ENCODE results near the gene TMEM30A.

Gene TMEM30A

GRCh38 chr6:75261299-75261698 is 23.3 kb downstream of the TMEM30A start:
- no peak for DNase-seq

- DNase-seq, result no peak
These were observed 27.1 kb downstream of the TMEM30A start for GRCh38 chr6:75257343-75258087.

- no peak for DNase-seq
These were observed 34.0 kb downstream of the TMEM30A start for GRCh38 chr6:75250552-75250951.

- DNase-seq, result no peak
These were observed 34.8 kb downstream of the TMEM30A start for GRCh38 chr6:75249837-75250236.

GRCh38 chr6:75246386-75246785 is 38.2 kb downstream of the TMEM30A start:
- DNase-seq, result no peak

GRCh38 chr6:75244063-75244584 is 40.5 kb downstream of the TMEM30A start:
- no peak for DNase-seq

- peak; percentile 95 for DNase-seq
These were observed 41.1 kb downstream of the TMEM30A start, which contains the start of gene COX7A2 for GRCh38 chr6:75243333-75244062. COX7A2 (minus strand) TSS chr6:75243801; CDS start chr6:75243734, 67 bp downstream.

- no peak for DNase-seq
These were observed 48.0 kb downstream of the TMEM30A start for GRCh38 chr6:75236630-75237029.

GRCh38 chr6:75235271-75235670 is 49.3 kb downstream of the TMEM30A start:
- DNase-seq, result no peak

- DNase-seq, result no peak
These were observed 50.3 kb downstream of the TMEM30A start for GRCh38 chr6:75234126-75234865.

- no peak for DNase-seq
These were observed 51.4 kb downstream of the TMEM30A start for GRCh38 chr6:75233092-75233615.

GRCh38 chr6:75230484-75231325 is 53.9 kb downstream of the TMEM30A start:
- no peak for DNase-seq

GRCh38 chr6:75224303-75224926 is 60.2 kb downstream of the TMEM30A start:
- DNase-seq, result no peak

GRCh38 chr6:75223428-75223827 is 61.2 kb downstream of the TMEM30A start:
- DNase-seq, result no peak

- no peak for DNase-seq
These were observed 62.3 kb downstream of the TMEM30A start for GRCh38 chr6:75222261-75222660.

GRCh38 chr6:75221116-75221515 is 63.5 kb downstream of the TMEM30A start:
- no peak for DNase-seq

- DNase-seq, result no peak
These were observed 64.2 kb downstream of the TMEM30A start for GRCh38 chr6:75220357-75220756.

- no peak for DNase-seq
These were observed 65.3 kb downstream of the TMEM30A start for GRCh38 chr6:75219263-75219662.

GRCh38 chr6:75217193-75217592 is 67.4 kb downstream of the TMEM30A start:
- DNase-seq, result no peak

- DNase-seq, result no peak
These were observed 69.3 kb downstream of the TMEM30A start for GRCh38 chr6:75215291-75215690.

- DNase-seq, result no peak
These were observed 70.9 kb downstream of the TMEM30A start for GRCh38 chr6:75213732-75214131.

- no peak for DNase-seq
These were observed 71.5 kb downstream of the TMEM30A start for GRCh38 chr6:75213112-75213511.
